AG09319 (cell line): ENCODE results near the gene ADGRG3.
"Not testable (repeated sequence)": the region's sequence is repeated elsewhere in the genome, so short reads cannot be mapped to it uniquely, and the experiment has no call there.

ENCODE experiments used
- DNase-seq: peaks from one replicate; pipeline ENCODE4 v3.0.0-alpha.2; 2010; ENCODE audit warnings: low read depth; ENCODE audit errors: extremely low read depth
- TF ChIP-seq, protein P1 (sequence below): IDR thresholded peaks from 2 replicates; pipeline ENCODE4 v1.5.1; 2011; ENCODE audit warnings: low read depth, mild to moderate bottlenecking, inconsistent platforms, low read length, moderate library complexity

The ADGRG3 gene

DNA sequence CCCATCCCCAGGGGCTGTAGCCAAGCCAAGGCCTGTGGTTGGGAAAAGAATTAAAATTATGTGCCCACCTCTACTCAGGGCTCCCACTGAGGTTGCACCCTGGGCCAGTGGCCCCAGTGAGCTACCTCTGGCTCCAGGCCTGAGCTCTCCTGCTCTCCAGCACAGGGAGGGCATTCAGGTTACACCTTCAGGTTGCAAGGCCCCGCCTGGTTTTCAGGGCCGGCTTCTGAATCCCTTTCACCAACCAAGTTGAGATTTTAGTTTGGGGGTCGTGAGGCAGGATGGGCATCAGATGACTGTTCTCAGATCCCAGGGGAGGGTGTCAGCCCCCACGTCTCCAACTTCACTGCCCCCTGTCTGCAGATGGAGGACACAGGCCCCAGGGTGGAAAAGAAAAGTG lies 59.5 kb downstream of the ADGRG3 start:
- TF ChIP-seq, protein P1, sequence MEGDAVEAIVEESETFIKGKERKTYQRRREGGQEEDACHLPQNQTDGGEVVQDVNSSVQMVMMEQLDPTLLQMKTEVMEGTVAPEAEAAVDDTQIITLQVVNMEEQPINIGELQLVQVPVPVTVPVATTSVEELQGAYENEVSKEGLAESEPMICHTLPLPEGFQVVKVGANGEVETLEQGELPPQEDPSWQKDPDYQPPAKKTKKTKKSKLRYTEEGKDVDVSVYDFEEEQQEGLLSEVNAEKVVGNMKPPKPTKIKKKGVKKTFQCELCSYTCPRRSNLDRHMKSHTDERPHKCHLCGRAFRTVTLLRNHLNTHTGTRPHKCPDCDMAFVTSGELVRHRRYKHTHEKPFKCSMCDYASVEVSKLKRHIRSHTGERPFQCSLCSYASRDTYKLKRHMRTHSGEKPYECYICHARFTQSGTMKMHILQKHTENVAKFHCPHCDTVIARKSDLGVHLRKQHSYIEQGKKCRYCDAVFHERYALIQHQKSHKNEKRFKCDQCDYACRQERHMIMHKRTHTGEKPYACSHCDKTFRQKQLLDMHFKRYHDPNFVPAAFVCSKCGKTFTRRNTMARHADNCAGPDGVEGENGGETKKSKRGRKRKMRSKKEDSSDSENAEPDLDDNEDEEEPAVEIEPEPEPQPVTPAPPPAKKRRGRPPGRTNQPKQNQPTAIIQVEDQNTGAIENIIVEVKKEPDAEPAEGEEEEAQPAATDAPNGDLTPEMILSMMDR: no peak
- DNase-seq: no peak

DNA sequence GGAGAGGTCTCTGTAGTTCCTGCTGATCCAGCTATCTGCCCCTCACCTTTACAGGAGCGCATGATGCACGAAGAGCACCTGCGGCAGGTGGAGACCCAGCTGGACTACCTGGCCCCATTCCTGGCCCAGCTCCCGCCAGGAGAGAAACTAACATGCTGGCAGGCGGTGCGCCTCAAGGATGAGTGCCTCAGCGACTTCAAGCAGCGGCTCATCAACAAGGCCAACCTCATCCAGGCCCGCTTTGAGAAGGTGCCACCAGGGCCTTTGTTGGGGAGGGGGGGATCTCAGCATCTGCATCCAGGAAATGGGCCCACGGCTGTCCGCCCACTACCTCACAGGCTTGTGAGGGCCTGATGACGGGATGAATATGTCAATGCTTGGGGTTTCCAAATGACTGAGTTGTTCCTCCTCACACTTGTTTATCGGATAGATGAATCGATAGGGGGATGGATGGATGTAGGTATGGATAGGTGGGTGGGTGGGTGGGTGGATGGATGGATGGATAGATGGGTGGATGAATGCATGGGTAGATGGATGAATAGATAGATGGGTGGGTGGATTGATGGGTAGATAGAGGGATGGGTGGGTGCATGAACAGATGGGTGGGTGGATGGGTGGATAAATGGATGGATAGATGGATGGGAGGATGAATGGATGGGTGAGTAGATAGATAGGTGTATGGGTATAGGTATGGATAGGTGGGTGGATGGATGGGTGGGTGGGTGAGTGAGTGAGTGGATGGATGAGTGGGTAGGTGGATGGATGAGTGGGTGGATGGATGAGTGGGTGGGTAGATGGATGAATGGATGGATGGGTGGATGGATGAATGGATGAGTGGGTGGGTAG lies 60.5 kb downstream of the ADGRG3 start:
- TF ChIP-seq, protein P1: no peak
- DNase-seq: no peak

- TF ChIP-seq, protein P1: no peak
Measured at GRCh38 chr16:57729182-57729484, 61.0 kb downstream of the ADGRG3 start.

DNA sequence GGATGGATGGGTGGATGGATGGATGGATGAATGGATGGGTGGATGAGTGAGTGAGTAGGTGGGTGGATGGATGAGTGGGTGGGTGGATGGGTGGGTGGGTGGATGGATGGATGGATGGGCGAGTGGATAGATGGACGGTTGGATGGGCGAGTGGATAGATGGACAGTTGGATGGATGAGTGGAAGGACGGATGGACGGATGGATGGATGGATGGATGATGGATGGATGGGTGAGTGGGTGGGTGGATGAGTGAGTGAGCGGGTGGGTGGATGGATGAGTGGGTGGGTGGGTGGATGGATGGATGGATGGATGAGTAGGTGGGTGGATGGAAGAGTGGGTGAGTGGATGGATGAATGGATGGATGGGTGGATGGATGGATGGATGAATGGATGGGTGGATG lies 61.7 kb downstream of the ADGRG3 start:
- not testable (repeated sequence) for DNase-seq

More at GRCh38 chr16:57729182-57729484, 61.0 kb downstream of the ADGRG3 start:
- no peak for DNase-seq

DNA sequence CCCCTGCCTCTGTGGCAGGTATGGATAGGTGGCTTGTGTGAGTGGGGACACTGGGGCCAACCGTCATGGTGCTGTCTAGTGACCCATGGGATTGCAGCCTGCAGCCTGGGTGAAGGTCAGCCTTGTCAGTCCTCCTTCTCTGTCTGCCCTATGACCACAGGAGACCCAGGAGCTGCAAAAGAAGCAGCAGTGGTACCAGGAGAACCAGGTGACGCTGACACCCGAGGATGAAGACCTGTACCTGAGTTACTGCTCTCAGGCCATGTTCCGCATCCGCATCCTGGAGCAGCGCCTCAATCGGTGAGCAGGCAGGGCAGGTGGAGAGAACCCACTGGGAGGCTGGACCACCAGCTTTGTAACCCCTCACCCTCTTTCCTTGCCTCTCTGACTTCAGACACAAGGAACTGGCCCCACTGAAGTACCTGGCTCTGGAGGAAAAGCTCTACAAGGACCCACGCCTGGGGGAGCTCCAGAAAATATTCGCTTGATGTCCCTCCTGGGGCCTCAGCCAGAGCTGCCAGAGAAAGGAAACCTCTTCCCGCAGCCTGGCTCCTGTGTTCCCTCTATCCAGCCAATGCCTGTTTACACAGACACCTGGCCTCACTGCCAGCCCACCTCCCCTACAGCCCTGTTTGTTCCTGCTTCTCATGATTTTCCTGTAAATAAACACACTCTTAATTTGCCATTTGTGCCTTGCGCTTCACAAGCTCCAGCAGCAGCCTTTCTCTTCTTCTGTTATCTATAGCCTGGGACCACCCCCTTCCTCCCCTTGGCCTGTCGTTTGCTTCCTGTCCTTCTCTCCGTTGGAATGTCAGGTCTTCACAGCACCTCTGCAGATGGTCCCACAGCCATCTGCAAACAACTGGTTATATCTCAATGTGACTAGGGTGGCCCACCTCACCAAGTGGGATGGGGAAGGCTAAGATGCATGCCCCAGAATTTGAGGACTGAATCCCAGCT lies 62.9 kb downstream of the ADGRG3 start:
- DNase-seq: no peak
- TF ChIP-seq, protein P1: no peak

DNA sequence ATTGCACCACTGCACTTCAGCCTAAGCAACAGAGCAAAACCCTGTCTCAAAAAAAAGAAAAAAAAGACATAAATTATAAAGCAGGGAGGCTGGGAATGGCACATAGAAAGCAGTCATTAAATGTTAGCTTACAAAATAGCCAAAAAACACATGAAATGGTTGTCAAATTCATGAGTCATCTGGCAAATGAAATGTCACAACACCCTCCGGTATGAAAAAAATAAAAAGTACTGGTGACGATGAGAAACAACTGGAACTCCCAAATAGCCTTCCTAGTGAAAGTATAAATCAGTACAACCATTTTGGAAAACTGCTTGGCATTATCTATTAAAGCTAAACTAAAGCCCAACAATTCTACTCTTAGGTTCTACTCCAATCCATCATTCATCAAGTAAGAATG lies 63.9 kb downstream of the ADGRG3 start:
- DNase-seq: peak; percentile 12

GRCh38 chr16:57732714-57733113 lies 64.6 kb downstream of the ADGRG3 start:
- TF ChIP-seq, protein P1: no peak
- no peak for DNase-seq

More for the DNA sequence above, 63.9 kb downstream of the ADGRG3 start:
- TF ChIP-seq, protein P1: no peak
